Measurements from ENCODE around the gene IQSEC1.

DNA sequence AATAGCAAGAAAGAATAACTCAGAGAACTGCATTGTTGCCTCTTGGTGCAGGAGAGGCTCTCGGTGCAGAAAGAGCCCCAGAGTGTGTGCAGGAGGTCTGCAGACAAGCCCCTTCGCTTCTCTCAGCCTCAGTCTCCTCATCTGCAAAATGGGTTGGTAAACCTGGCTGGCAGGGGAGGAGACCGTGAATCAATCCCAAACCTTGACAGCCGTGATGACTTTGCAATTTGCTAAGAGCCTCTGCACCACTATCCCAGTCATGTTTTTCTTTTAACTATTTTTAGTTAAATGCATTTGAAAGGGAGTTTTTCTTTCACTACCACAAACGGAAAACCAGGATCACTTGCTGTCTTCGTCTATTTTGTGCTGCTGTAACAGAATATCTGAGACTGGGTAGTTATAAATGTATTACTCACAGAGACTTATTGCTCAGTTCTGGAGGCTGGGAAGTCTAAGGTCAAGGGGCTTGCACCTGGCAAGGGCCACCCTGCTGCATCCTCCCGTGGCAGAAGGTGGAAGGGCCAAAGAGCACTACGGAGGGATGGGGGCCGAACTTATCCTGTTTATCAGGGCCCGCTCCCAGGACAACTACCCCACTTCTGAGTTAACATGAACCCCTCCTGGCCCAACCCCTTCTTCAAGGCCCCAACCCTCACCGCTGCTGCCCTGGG lies 14.2 kb upstream of the IQSEC1 start:
- no peak for TF ChIP-seq TAF1 (IDR thresholded peaks at IDR 0.05; ENCODE audit: borderline replicate concordance, insufficient read depth, low read length)
- TF ChIP-seq, protein P1, sequence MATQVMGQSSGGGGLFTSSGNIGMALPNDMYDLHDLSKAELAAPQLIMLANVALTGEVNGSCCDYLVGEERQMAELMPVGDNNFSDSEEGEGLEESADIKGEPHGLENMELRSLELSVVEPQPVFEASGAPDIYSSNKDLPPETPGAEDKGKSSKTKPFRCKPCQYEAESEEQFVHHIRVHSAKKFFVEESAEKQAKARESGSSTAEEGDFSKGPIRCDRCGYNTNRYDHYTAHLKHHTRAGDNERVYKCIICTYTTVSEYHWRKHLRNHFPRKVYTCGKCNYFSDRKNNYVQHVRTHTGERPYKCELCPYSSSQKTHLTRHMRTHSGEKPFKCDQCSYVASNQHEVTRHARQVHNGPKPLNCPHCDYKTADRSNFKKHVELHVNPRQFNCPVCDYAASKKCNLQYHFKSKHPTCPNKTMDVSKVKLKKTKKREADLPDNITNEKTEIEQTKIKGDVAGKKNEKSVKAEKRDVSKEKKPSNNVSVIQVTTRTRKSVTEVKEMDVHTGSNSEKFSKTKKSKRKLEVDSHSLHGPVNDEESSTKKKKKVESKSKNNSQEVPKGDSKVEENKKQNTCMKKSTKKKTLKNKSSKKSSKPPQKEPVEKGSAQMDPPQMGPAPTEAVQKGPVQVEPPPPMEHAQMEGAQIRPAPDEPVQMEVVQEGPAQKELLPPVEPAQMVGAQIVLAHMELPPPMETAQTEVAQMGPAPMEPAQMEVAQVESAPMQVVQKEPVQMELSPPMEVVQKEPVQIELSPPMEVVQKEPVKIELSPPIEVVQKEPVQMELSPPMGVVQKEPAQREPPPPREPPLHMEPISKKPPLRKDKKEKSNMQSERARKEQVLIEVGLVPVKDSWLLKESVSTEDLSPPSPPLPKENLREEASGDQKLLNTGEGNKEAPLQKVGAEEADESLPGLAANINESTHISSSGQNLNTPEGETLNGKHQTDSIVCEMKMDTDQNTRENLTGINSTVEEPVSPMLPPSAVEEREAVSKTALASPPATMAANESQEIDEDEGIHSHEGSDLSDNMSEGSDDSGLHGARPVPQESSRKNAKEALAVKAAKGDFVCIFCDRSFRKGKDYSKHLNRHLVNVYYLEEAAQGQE (IDR thresholded peaks at IDR 0.05; ENCODE audit: insufficient read depth in 1 of 2, low read depth in 2 of 2, low read length in 2 of 2) = no peak
